HUES48 (cell line): Measurements from ENCODE around the gene LDLRAD4.
"Not testable (repeated sequence)": the region's sequence is repeated elsewhere in the genome, so short reads cannot be mapped to it uniquely, and the experiment has no call there.

Experiments
- H3K27ac ChIP-seq: one replicate; pipeline ENCODE4 v1.7.0; 2013; ENCODE audit warnings: low read depth, low read length, inconsistent platforms
- H3K27me3 ChIP-seq: 2 replicates; pipeline ENCODE4 v1.6.1; 2013; ENCODE audit warnings: mild to moderate bottlenecking, low read length; ENCODE audit not compliant: control insufficient read depth, insufficient read depth
- H3K36me3 ChIP-seq: 2 replicates; pipeline ENCODE4 v1.6.1; 2013; ENCODE audit warnings: low read length; ENCODE audit not compliant: control insufficient read depth, insufficient read depth
- H3K4me1 ChIP-seq: 2 replicates; pipeline ENCODE4 v1.6.1; 2013; ENCODE audit warnings: mild to moderate bottlenecking, low read length; ENCODE audit not compliant: control insufficient read depth, insufficient read depth
- H3K4me3 ChIP-seq: 2 replicates; pipeline ENCODE4 v1.5.1; 2013; ENCODE audit warnings: mild to moderate bottlenecking, low read depth, low read length
- H3K9ac ChIP-seq: 2 replicates; pipeline ENCODE4 v1.6.1; 2013; ENCODE audit warnings: mild to moderate bottlenecking, low read depth, low read length, moderate library complexity
- H3K9me3 ChIP-seq: 2 replicates; pipeline ENCODE4 v1.6.1; 2013; ENCODE audit warnings: low read length; ENCODE audit not compliant: control insufficient read depth, insufficient read depth

LDLRAD4 gene

DNA sequence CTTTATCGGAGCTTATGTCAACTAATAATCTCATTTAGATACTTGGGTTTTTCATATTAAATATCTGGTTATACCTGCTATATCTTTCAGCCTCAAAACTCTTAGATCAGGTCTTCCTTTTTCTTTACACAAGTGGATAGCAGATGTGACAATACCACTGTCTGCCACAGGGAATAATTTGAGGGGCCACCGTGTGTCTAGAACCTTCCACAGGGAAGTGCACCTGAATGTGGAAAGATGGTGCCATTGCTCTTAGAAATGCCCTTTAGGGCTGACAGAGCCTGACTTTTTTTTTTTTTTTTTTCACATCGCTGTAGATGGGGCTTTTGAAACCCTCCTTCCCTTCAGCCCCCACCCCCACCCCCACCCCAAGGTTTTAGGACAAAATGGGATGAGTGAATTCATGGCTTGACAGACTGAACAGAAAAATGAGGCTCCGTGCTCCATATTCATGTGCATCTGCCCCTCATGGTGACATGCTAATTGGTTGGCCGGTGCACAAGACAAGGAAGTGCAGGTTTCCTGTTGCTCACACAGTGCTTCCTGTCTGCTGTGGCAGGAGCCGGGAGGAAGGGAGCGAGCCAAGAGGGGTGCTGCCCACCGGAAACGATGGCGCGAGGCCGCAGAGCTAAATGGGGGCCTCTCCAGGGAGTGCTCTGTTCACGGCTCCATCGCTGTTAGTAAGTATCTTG is 246.0 kb downstream of the LDLRAD4 start:
- H3K9ac ChIP-seq, result no peak overlapping the region
- no peak overlapping the region for H3K27ac ChIP-seq
- H3K36me3 ChIP-seq, result no peaks in the 10 kb centered on the region
- no peak overlapping the region for H3K4me3 ChIP-seq
- H3K4me1 ChIP-seq, result peaks cover 11% of the 10 kb centered on the region
- no peaks in the 10 kb centered on the region for H3K9me3 ChIP-seq
- H3K27me3 ChIP-seq, result no peaks in the 10 kb centered on the region

GRCh38 chr18:13465124-13465446 is 246.5 kb downstream of the LDLRAD4 start:
- no peak overlapping the region for H3K4me3 ChIP-seq
- H3K4me1 ChIP-seq, result peaks cover 11% of the 10 kb centered on the region
- no peaks in the 10 kb centered on the region for H3K36me3 ChIP-seq
- H3K9me3 ChIP-seq, result no peaks in the 10 kb centered on the region
- no peak overlapping the region for H3K27ac ChIP-seq
- no peak overlapping the region for H3K9ac ChIP-seq
- H3K27me3 ChIP-seq, result no peaks in the 10 kb centered on the region

DNA sequence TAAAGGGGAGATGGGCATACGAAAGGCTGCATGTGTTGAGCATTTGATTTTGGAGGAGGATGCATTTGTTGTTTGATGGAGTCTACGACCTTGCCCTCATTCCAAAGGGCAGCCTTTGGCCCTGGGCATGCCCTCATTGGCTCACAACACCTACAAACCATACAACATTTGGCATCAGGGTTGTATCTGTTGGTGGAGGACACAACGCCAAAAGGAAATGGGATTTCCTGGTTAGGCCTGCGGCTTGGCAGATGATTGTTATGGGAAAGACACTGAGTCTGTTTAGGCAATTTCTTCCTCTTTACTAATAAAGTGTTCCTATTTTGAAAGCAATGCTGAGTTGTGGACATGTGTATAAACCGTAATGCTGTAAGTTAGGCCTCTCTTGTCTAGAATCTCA is 246.9 kb downstream of the LDLRAD4 start:
- H3K4me1 ChIP-seq, result peaks cover 11% of the 10 kb centered on the region
- no peak overlapping the region for H3K9ac ChIP-seq
- no peaks in the 10 kb centered on the region for H3K36me3 ChIP-seq
- H3K27ac ChIP-seq, result no peak overlapping the region
- H3K9me3 ChIP-seq, result no peaks in the 10 kb centered on the region
- H3K27me3 ChIP-seq, result no peaks in the 10 kb centered on the region
- no peak overlapping the region for H3K4me3 ChIP-seq

GRCh38 chr18:13470516-13471197 is 252.1 kb downstream of the LDLRAD4 start:
- Histone ChIP-seq H3K27ac (no peak overlapping the region), H3K9ac (no peak overlapping the region)

DNA sequence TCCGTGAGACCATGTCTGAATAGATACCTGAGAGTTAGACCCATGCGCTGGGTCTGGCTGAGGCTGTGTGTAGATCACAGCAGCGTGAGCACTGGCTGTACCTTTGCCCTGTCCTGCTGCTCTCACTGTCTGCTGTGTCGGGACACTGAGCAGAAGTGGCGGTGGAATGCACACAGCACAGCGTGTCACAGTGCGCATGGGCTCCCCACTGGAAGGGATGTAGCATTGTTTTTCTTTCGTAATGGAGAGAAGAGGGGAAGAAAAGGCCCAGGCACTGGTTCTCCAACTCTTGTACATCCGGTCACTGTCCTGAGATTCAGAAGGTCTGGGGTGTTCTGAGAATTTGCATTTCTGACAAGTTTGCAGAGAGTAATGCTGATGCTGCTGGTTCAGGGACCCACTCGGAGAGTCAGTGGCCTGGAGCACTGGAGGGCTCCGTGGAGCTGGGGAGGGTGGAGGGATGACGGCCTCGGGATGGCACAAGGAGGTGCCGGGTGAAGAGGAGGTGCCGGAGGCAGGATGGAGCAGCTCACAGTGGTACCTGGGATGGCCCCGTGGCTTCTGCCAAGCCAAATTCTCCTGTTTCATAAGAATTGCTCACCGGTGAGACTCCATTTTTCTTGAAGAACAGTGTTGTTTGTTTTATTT is 252.8 kb downstream of the LDLRAD4 start:
- no peaks in the 10 kb centered on the region for H3K27me3 ChIP-seq
- no peaks in the 10 kb centered on the region for H3K36me3 ChIP-seq
- H3K9me3 ChIP-seq, result no peaks in the 10 kb centered on the region
- H3K9ac ChIP-seq, result no peak overlapping the region
- H3K4me3 ChIP-seq, result no peak overlapping the region
- no peak overlapping the region for H3K27ac ChIP-seq
- H3K4me1 ChIP-seq, result peaks cover 13% of the 10 kb centered on the region; the same call in 1 of the 2 replicates

More at GRCh38 chr18:13470516-13471197, 252.1 kb downstream of the LDLRAD4 start:
- no peaks in the 10 kb centered on the region for H3K27me3 ChIP-seq
- no peaks in the 10 kb centered on the region for H3K9me3 ChIP-seq
- no peaks in the 10 kb centered on the region for H3K36me3 ChIP-seq
- H3K4me1 ChIP-seq, result peaks cover 13% of the 10 kb centered on the region; the same call in 1 of the 2 replicates
- no peak overlapping the region for H3K4me3 ChIP-seq

GRCh38 chr18:13471971-13472628 is 253.5 kb downstream of the LDLRAD4 start:
- no peaks in the 10 kb centered on the region for H3K36me3 ChIP-seq
- H3K27me3 ChIP-seq, result no peaks in the 10 kb centered on the region
- no peaks in the 10 kb centered on the region for H3K9me3 ChIP-seq
- H3K4me3 ChIP-seq, result no peak overlapping the region
- no peak overlapping the region for H3K9ac ChIP-seq
- peaks cover 13% of the 10 kb centered on the region; the same call in 1 of the 2 replicates for H3K4me1 ChIP-seq
- H3K27ac ChIP-seq, result peak overlapping the region; percentile 24

DNA sequence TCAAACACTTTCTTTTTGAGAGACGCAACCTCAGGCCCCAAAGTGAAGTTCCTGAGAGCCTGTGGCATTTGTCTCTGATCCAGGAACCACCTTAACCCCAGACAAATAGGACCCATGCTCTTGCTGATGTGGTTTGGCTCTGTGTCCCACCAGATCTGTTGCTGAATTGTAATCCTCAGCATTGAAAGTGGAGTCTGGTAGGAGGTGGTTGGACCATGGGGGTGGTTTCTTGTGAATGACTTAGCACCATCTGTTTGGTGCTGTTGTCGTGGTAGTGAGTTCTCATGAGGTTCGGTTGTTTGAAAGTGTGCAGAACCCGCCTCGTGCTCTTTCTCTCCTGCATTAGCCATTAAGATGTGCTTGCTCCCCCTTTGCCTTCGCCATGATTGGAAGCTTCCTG is 255.2 kb downstream of the LDLRAD4 start:
- H3K27ac ChIP-seq, result no peak overlapping the region
- H3K4me3 ChIP-seq, result no peak overlapping the region
- no peaks in the 10 kb centered on the region for H3K9me3 ChIP-seq
- H3K27me3 ChIP-seq, result no peaks in the 10 kb centered on the region
- no peak overlapping the region for H3K9ac ChIP-seq
- no peaks in the 10 kb centered on the region for H3K36me3 ChIP-seq
- H3K4me1 ChIP-seq, result peaks cover 13% of the 10 kb centered on the region; the same call in 1 of the 2 replicates

DNA sequence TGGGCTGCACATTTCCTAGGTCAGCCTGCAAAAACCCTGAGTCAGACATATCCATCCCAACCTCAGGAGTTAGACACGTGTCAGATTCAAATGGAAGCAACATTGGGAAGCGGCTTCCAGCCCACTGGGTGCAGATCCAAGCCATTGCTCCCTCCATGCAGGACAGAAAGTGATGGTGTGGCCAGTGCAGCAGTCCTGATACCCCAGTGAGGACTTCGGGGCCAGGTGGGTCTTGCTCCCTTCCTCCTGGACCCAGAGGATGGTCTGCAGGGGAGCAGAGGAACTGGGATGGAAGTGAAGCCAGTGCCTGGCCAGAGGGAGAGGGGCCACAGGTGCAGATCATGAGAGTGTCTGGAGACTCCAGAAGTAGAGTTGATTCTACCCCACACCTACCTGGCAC is 255.8 kb downstream of the LDLRAD4 start:
- Histone ChIP-seq H3K4me1 (peaks cover 13% of the 10 kb centered on the region; the same call in 1 of the 2 replicates), H3K9ac (no peak overlapping the region), H3K27ac (no peak overlapping the region), H3K36me3 (no peaks in the 10 kb centered on the region), H3K4me3 (no peak overlapping the region), H3K27me3 (no peaks in the 10 kb centered on the region), H3K9me3 (no peaks in the 10 kb centered on the region)

GRCh38 chr18:13474907-13475545 is 256.5 kb downstream of the LDLRAD4 start:
- Histone ChIP-seq H3K27me3 (no peaks in the 10 kb centered on the region), H3K9me3 (no peaks in the 10 kb centered on the region), H3K9ac (no peak overlapping the region), H3K4me3 (no peak overlapping the region), H3K27ac (no peak overlapping the region), H3K4me1 (peaks cover 13% of the 10 kb centered on the region; the same call in 1 of the 2 replicates), H3K36me3 (no peaks in the 10 kb centered on the region)

DNA sequence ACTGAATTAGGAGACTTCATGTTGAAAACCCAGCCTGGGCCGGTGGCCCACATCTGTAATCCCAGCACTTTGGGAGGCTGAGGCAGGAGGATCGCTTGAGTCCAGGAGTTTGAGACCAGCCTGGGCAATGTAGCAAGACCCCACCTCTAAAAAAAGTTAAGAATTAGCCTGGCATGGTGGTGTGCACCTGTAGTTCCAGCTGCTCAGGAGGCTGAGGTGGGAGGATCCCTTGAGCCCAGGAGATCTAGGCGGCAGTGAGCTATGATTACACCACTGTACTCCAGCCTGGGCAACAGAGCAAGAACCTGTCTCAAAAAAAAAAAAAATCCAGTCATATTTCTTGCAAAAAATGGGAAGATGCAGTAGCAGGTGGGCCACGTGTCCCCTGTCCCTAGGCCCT is 257.8 kb downstream of the LDLRAD4 start:
- not testable (repeated sequence) for H3K36me3 ChIP-seq, H3K27me3 ChIP-seq, H3K9ac ChIP-seq, H3K4me3 ChIP-seq, H3K9me3 ChIP-seq, H3K27ac ChIP-seq
- H3K4me1 ChIP-seq, result peaks cover 13% of the 10 kb centered on the region; the same call in 1 of the 2 replicates
